NB4 (cell line): Measurements from ENCODE around the gene CPA5.

Source experiments
- MAX ChIP-seq: IDR thresholded peaks from 2 replicates; pipeline ENCODE4 v1.6.1; 2011; ENCODE audit warnings: low read depth, low read length
- POLR2A ChIP-seq: IDR thresholded peaks from 2 replicates; pipeline ENCODE4 v1.6.1; 2011; ENCODE audit warnings: mild to moderate bottlenecking; ENCODE audit not compliant: insufficient read length; ENCODE audit errors: extremely low read depth
- TF ChIP-seq, protein P1 (sequence below): IDR thresholded peaks from one replicate; pipeline ENCODE4 v1.5.1; 2012; ENCODE audit warnings: low read depth, low read length

GRCh38 chr7:130319541-130319940 lies 25.1 kb upstream of the CPA5 start:
- TF ChIP-seq MAX (no peak), POLR2A (no peak)
- TF ChIP-seq, protein P1, sequence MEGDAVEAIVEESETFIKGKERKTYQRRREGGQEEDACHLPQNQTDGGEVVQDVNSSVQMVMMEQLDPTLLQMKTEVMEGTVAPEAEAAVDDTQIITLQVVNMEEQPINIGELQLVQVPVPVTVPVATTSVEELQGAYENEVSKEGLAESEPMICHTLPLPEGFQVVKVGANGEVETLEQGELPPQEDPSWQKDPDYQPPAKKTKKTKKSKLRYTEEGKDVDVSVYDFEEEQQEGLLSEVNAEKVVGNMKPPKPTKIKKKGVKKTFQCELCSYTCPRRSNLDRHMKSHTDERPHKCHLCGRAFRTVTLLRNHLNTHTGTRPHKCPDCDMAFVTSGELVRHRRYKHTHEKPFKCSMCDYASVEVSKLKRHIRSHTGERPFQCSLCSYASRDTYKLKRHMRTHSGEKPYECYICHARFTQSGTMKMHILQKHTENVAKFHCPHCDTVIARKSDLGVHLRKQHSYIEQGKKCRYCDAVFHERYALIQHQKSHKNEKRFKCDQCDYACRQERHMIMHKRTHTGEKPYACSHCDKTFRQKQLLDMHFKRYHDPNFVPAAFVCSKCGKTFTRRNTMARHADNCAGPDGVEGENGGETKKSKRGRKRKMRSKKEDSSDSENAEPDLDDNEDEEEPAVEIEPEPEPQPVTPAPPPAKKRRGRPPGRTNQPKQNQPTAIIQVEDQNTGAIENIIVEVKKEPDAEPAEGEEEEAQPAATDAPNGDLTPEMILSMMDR: no peak
